Esophagus squamous epithelium (tissue), 5 donors: ENCODE results near the gene CCDC70. TPM values are rescaled to one million over a fixed set of nuclear protein-coding genes. Genes with fewer than 3 reads are reported as not detected.

ENCODE experiments used
- DNase-seq: peaks from one replicate; lab custom pipeline; 2025; lab: John Stamatoyannopoulos, UW
- H3K27ac ChIP-seq, 4 donors: fragments of 200-600 bp; sonication (generic); one replicate each; pipeline ENCODE4 v1.5.1; 2016 to 2019; ENCODE audit warnings: mild to moderate bottlenecking in 1 of 4
- H3K27me3 ChIP-seq, 4 donors: fragments of 200-600 bp; sonication (generic); 1 replicate in 3 of 4; 2 replicates in 1 of 4; pipeline versions ENCODE4 v1.5.1 to v1.6.0; 2017 to 2021; ENCODE audit warnings: antibody characterized with exemption in 1 of 4
- H3K36me3 ChIP-seq, 3 donors: fragments of 200-600 bp; sonication (generic); one replicate each; pipeline ENCODE4 v1.5.1; 2016 to 2019
- H3K4me1 ChIP-seq, 3 donors: fragments of 200-600 bp; sonication (generic); one replicate each; pipeline ENCODE4 v1.5.1; 2017 to 2019
- H3K4me3 ChIP-seq, 4 donors: fragments of 200-600 bp; sonication (generic); 1 replicate in 3 of 4; 2 replicates in 1 of 4; pipeline ENCODE4 v1.5.1; 2016 to 2019; ENCODE audit warnings: mild to moderate bottlenecking in 2 of 4, moderate library complexity in 1 of 4
- H3K9me3 ChIP-seq, 3 donors: fragments of 200-600 bp; sonication (generic); one replicate each; pipeline ENCODE4 v1.5.1; 2016 to 2019
- CTCF ChIP-seq, 6 experiments: fragments of 450-650 bp in 4 of 6; fragments of 200-600 bp in 2 of 6; sonication (generic) in 2 of 6; IDR thresholded peaks; one replicate each; pipeline ENCODE4 v1.5.1; 2016 to 2019; ENCODE audit warnings: antibody characterized with exemption in 6 of 6, mild to moderate bottlenecking in 4 of 6, moderate library complexity in 4 of 6
- POLR2A ChIP-seq, 4 donors: fragments of 450-650 bp; IDR thresholded peaks; one replicate each; pipeline ENCODE4 v1.6.1; 2017; ENCODE audit warnings: antibody characterized with exemption in 4 of 4, mild to moderate bottlenecking in 4 of 4, moderate library complexity in 3 of 4
- WGBS, 2 donors: methylation state at CpG; one replicate each; pipeline ENCODE4 v1.1.5; 2018; 5-methylcytosine and 5-hydroxymethylcytosine counted together
- intact Hi-C: fragments of 100-400 bp; cut with DNase I; formaldehyde crosslinking; loops from one replicate; pipeline ENCODE4 v1.15.0; 2022
- total RNA-seq, 4 donors: library from RNA; depleted of rRNA; stranded (reverse); fragments of >200 nt; gene quantifications; one replicate each; pipeline ENCODE4 v1.1.0, GENCODE V29; 2016
- donor health status: DM: yes; HTN: yes; CAD: no.

The CCDC70 gene
- total RNA-seq, 4 donors from 2014 or later: not detected

DNA sequence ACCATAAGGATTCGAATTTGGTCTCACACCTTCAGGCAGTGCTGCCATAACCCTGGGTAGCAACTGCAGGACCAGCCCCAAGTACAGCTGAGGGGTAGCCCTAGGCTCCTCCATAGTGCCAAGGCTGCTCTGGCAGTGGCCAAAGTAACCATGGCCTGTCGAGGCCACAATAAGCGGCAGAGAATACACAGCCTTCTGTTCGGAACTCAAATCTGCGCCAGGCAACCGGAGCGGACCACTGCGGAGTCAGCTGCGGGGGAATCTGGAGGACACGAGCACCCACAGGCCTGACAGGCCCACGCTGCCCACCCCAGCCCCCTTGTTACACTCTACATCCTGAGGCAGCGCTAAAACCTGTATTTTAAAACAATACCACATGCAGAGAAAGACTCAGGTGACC, 48.7 kb downstream of the CCDC70 start:
- no peak overlapping the region for H3K4me3 ChIP-seq
- DNase-seq: no peak
- no peaks in the 10 kb centered on the region for H3K36me3 ChIP-seq
- no peak overlapping the region for H3K27ac ChIP-seq
- no peaks in the 10 kb centered on the region for H3K9me3 ChIP-seq
- peaks cover 0 to 12% (median 0%) of the 10 kb centered on the region in 4 donors for H3K27me3 ChIP-seq
- TF ChIP-seq CTCF (IDR thresholded peaks at IDR 0.05): no peak
- no peak for TF ChIP-seq POLR2A (IDR thresholded peaks at IDR 0.05)
- 78 to 82% methylated on average over 2 to 11 of the region's 12 CpGs for WGBS, 2 donors
- intact Hi-C loops: no loop called here
- peaks cover 0 to 34% (median 0%) of the 10 kb centered on the region in 3 donors for H3K4me1 ChIP-seq

- Histone ChIP-seq H3K4me1 (peaks cover 0 to 34% (median 0%) of the 10 kb centered on the region in 3 donors), H3K27me3 (peaks cover 0 to 12% (median 0%) of the 10 kb centered on the region in 4 donors)
- 34 to 60% methylated on average over 7 to 10 of the region's 10 CpGs for WGBS, 2 donors
These were observed 50.3 kb downstream of the CCDC70 start for GRCh38 chr13:51912091-51912490.

DNA sequence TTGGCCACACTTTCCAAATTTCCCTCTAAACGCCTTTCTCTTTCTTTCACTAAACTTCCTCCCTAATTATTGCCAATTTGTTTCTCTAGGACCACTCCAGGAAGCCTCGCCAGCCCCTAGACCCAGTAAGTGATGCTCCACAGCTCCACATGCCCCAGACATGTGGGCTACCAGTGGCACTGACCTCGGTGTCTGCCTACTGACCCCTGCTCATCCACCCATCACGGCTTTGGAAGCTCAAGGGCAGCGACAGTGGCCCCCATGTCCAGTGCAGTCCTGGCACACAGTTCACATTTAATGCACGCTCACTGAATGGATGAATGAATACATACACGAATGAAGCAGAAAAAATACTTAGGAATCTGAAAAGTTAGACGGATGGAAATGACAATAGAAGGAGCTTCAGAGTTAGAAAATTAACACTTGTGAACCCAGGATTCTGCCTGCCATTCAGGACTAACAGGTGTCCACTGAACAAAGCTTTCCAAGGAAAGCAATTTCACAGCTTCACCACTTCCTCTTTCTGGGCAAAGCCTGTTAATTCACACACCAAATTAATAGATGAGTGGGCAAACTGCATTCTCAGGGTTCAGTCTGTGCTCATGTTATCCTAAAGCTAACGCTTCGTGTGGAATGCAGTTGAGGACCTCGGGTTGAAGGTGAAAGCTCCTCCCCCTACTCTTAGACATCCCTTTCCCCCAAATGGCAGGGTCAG, 50.9 kb downstream of the CCDC70 start:
- no peak overlapping the region for H3K27ac ChIP-seq
- no peak for DNase-seq
- H3K9me3 ChIP-seq: no peaks in the 10 kb centered on the region
- H3K4me3 ChIP-seq: no peak overlapping the region
- peaks cover 0 to 34% (median 0%) of the 10 kb centered on the region in 3 donors for H3K4me1 ChIP-seq
- intact Hi-C loops: no loop called here
- WGBS, 2 donors: 64 to 74% methylated on average over 11 of the region's 11 CpGs
- H3K27me3 ChIP-seq: peaks cover 0 to 12% (median 0%) of the 10 kb centered on the region in 4 donors
- H3K36me3 ChIP-seq: no peaks in the 10 kb centered on the region
- TF ChIP-seq CTCF (IDR thresholded peaks at IDR 0.05) (no peak), POLR2A (IDR thresholded peaks at IDR 0.05) (no peak)

More at GRCh38 chr13:51912091-51912490, 50.3 kb downstream of the CCDC70 start:
- Histone ChIP-seq H3K27ac (no peak overlapping the region), H3K9me3 (no peaks in the 10 kb centered on the region), H3K4me3 (no peak overlapping the region), H3K36me3 (no peaks in the 10 kb centered on the region)
- intact Hi-C loops: no loop called here
- no peak for TF ChIP-seq POLR2A (IDR thresholded peaks at IDR 0.05)
- peak in 3 of 6 experiments; percentile 14 to 21 (median 18) for TF ChIP-seq CTCF (IDR thresholded peaks at IDR 0.05)
- no peak for DNase-seq

DNA sequence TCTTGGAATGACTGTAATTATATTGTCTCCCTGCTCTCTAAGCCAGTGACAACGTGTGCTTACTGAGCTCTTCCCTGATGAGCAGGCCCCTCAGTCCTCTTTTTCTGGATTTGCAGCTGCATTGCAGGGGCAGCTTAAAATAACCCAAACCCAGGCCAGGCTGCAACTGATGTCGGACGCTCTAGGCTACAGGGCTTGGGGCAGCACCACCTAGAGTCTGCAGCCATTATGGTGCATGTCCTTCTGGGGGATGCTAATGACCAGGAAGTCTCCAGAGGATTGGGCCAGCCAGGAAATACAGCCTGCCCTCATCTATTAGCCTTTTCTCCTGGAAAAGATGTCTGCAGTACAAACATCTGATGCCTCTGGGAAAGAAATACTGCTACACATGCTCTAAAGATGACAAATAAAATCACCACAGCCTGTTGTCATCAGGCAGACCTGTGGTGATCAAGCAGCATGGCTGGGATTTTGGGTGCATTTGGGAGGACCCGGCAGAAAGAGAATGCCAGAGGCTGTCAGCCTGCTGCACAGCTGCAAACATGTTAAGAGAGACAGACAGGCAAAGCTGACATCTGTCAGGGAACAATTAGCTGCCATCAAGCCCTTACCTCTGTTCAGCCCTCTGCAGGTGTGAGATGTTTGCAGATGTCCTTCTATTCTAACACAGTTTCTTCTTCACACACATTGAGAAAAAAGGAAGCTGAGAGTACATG, 51.8 kb downstream of the CCDC70 start:
- WGBS, 2 donors: 56 to 67% methylated on average over 3 to 4 of the region's 4 CpGs
- H3K27me3 ChIP-seq: peaks cover 0 to 12% (median 0%) of the 10 kb centered on the region in 4 donors
- TF ChIP-seq POLR2A (IDR thresholded peaks at IDR 0.05): no peak
- TF ChIP-seq CTCF (IDR thresholded peaks at IDR 0.05): no peak
- H3K4me1 ChIP-seq: peaks cover 0 to 34% (median 0%) of the 10 kb centered on the region in 3 donors
- no peak overlapping the region for H3K27ac ChIP-seq
- no peaks in the 10 kb centered on the region for H3K9me3 ChIP-seq
- no peaks in the 10 kb centered on the region for H3K36me3 ChIP-seq
- intact Hi-C loops: no loop called here
- no peak for DNase-seq
- H3K4me3 ChIP-seq: no peak overlapping the region

GRCh38 chr13:51914137-51914493, 52.3 kb downstream of the CCDC70 start:
- H3K36me3 ChIP-seq: no peaks in the 10 kb centered on the region
- H3K4me1 ChIP-seq: peaks cover 0 to 34% (median 0%) of the 10 kb centered on the region in 3 donors
- H3K27me3 ChIP-seq: peaks cover 0 to 12% (median 0%) of the 10 kb centered on the region in 4 donors
- H3K4me3 ChIP-seq: no peak overlapping the region
- 50 to 53% methylated on average over 5 to 7 of the region's 7 CpGs for WGBS, 2 donors
- peak overlapping the region in 1 of 4 donors; percentile 32 for H3K27ac ChIP-seq
- H3K9me3 ChIP-seq: no peaks in the 10 kb centered on the region
- intact Hi-C loops: no loop called here
- no peak for DNase-seq
- TF ChIP-seq POLR2A (IDR thresholded peaks at IDR 0.05) (no peak), CTCF (IDR thresholded peaks at IDR 0.05) (no peak)
